SK-MEL-5 (cell line): ENCODE results near the gene WDR27. TPM values are rescaled to one million over a fixed set of nuclear protein-coding genes. Genes with fewer than 3 reads are reported as not detected.

Experiments
- DNase-seq: peaks from one replicate; pipeline ENCODE4 v3.0.0-alpha.2; 2016; ENCODE audit warnings: low read depth, low spot score
- in situ Hi-C: cut with HindIII; loops from 2 replicates; pipeline ENCODE4 v1.10.0; 2016; ENCODE audit warnings: low sequenced_read_pairs, high pct_unique_total_duplicates, low pct_unique_long_range_greater_than_20kb
- total RNA-seq: library from RNA; depleted of rRNA; stranded (reverse); fragments of >200 nt; shearing (Covaris generic); gene quantifications from 2 replicates; pipeline ENCODE4 v1.2.3, GENCODE V29; 2014; rRNA removed

Gene WDR27
- total RNA-seq, 1 experiment from 2014 or later, result 10.2 TPM

DNA sequence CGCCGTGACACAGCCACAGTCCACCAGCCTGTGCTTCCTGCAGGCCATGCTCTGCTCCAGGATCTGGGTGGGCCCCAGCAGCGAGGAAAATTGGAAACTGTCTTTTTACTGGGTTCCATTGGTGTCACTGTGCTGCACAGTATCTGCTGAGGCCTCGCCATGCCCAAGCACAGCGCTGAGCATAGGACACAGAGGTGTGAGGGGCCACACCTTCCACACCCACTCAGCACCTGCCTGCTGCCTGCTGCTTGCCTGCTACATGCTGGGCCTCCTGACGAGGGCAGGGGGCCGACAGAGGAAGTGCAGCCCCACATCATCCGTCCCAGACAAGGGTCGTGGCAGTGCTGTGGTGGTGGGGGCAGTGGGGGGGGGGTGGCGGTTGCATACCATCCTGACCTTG is 275.2 kb downstream of the WDR27 start:
- no peak for DNase-seq
- in situ Hi-C loops, result no loop called here

DNA sequence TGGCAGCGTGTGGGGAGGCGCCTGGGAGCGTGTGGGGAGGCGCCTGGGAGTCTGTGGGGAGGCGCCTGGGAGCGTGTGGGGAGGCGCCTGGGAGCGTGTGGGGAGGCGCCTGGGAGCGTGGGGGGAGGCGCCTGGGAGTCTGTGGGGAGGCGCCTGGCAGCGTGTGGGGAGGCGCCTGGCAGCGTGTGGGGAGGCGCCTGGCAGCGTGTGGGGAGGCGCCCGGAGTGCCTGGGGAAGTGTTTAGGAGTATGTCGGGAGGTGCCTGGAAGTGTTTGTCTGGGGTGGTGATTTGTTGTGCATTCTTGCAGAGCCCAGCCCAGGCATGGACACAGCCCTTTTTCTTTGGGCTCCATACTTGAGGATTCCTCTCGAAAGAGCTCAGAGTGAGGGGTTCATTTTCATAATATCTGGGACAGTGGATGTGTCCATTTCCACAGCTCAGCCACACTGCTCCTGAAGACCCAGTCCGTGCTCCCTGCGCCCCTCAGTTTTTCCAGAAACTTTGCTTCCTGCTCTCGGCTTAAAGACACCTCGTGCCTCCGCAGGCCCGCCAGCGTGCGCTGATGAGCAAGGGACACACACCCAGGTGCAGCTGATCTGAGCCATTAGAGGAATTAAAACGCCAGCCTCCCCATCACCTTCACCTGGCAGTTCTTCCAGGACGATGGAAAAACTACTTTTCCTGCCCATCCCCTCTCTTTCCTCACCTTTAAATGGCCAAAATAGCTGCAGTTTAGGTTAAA is 276.0 kb downstream of the WDR27 start:
- no peak for DNase-seq
- in situ Hi-C loops, result no loop called here

DNA sequence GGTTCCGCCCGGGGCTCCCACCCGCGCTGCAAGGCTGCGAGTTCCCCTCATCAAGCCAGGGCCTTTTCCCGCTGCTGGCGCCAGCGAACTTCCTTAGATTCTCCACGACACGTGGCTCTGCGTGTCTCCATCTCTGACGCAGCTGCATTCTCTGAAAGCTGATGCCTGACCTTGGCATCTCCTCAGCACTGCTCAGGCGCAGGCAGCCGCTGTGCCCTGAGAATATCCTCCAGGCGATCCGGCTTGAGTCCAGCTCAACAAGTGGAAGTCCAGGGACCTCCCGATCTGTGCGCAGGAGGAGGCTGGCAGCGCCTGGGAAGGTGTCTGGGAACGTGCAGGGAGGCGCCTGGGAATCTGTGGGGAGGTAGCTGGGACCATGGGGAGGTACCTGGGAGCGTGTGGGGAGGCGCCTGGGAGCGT is 277.0 kb downstream of the WDR27 start:
- no peak for DNase-seq

DNA sequence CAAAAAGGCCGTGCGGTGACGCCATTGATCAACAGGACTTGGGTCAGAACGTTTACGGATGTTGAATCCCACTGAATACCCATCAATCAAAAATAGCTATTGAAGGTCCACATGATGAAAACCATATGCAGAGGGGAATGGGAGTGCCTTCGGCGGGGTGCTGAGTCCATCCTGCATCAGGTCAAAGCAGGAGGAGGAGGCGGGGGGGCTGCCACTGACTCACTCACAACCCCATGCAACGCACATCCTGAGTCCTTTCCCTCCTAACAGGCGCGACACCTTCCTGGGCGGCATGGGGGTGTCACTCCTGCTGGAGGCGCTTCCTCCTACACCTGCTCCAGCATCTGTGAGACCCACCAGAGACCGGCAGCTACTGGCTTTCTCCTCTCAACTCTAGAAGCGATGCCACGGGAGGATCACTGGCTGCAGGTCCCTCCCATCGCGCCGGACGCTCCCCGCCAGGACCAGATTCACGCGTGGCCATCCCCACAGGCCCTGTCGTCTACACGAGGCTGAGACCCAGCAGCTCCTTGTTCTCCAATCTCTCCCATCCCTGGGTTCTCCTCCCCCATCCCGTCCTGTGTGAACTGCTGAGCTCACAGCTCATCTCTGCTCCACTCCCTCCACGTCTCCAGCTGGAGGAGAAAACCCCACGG is 277.6 kb downstream of the WDR27 start:
- in situ Hi-C loops, result no loop called here
- DNase-seq, result no peak

More for the DNA sequence above, 277.0 kb downstream of the WDR27 start:
- in situ Hi-C loops, result no loop called here

DNA sequence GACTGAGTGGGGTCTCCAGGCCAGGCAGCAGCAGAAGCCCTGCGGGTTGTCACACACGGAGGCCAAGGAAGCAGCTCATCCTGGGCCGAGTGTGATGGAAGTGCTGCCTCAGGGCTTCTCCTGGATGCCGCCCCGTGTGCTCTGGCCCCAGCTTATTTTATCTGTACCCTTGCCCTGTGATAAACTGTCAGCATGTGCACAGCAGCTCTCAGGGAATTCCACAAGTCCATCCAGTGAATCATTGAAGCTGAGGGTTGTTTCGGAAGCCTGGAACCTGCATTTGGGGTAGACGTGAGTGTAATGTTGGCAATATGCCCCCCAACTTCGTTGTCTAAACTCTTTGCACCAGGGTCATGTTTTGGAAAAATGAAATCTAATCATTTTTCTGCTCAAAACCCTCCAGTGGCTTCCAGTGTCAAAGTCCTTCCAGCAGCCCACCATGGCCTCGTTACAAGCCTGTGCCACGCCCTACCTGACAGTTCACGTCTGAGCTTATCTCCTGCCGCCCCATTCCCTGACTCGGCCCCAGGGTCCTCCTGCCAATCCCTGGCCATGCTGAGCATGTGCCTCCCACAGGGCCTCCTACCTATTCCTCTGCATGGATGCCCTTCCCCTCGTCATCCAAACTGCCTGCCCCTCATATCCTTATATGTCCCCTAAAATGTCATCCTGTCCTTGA is 280.1 kb downstream of the WDR27 start:
- in situ Hi-C loops, result no loop called here
- DNase-seq, result no peak

DNA sequence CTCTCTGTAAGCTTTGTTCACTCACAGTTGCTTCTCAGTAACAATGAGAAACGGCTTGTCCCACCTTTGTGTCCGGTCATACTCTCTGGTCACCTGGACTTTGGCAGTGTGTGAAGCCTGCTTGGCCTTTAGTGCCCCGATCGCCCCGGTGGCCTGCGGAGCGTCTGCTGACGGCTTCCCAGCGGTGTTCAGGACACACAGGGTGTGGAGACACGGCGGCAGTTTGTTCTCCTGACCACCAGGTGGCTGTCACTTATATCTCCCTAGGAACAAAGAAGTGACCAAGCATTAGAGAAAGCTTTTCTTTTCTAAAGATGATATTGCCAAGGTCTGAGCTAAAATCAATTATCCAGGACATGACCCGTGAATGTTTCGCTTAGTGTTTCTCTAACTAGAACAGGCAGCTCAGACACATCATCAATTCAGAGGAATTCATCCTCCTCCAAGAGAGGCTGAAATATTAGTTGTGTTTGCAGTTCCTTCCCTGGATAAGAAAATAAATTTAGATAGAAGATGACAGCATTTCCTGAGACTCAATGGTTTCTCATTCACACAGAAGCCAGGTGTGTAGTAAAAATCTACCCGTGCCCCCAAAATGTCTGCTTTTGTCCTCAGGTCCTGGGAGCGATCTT is 280.8 kb downstream of the WDR27 start:
- in situ Hi-C loops, result no loop called here
- DNase-seq, result peak; percentile 26

- in situ Hi-C loops, result no loop called here
- no peak for DNase-seq
Measured at GRCh38 chr6:169417101-169417500, 284.7 kb downstream of the WDR27 start.

DNA sequence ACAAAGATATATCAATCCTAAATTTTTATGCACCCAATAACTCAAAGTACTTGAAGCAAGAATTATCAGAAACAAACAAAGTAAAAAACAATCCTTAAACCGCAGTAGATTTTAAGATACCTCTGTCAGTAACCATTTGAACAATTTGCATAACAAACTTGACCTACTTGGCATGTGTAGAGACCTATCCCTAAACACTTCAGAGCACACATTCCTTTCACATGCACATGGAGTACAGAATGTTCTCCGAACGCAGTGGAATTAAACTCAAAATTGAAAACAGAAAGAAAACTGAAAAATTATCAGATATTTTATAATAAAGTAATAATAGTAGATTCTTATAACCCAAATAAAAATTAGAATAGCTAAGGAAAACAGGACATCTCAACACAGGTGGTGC is 285.6 kb downstream of the WDR27 start:
- in situ Hi-C loops, result no loop called here
- no peak for DNase-seq

DNA sequence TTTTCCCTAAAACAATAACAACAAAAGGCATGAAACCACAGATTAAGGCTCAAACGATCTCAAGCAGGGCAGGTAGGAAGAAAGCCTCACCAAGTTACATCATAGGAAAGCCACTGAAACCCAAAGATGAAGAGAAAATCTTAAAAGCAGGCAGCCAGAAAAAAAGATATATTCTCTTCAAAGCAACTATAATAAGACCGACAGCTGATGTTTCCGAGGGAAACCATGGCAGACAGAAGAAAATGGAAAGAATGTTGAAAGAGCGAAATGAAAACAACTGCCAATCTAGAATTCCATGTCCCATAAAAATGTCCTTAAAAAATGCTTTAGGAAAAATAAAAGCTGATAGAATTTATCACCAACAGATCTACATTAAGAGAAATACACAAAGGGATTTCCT is 286.6 kb downstream of the WDR27 start:
- peak; percentile 7 for DNase-seq
- in situ Hi-C loops, result no loop called here

DNA sequence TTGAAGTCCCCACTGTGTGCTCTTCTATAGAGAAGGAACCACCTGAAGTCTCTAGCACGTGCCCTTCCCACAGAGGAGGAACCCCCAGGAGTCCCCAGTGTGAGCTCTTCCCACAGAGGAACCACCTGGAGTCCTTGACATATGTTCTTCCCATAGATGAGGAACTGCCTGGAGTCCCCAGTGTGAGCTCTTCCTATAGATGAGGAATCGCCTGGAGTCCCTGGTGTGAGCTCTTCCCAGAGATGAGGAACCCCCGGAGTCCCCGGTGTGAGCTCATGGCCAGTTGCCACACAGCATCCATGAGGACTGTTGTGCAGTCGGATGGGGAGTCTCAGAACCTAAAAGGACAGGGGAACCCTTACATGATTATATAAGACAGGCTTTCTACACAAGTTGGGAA is 290.1 kb downstream of the WDR27 start:
- DNase-seq, result no peak
- in situ Hi-C loops, result no loop called here

DNA sequence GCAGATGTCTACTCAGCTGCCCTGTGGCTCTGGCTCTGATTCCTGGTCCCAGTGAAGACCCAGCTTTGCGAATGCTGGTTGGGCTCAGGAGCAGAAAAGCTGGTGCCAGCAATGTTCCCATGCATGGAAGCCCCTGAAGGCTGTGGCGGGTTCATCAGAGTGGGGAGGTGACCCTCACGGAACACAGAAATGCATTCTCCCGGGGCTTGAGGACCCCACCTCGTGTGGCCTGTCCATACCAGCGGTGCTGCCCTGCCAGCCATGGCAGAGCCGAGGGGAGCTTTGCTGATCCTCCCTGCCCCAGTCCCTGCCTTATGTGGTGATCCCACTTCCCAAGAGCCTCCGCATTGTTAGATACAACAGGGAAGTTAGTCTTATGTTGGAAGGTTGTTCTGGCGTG is 290.5 kb downstream of the WDR27 start:
- no peak for DNase-seq
- in situ Hi-C loops, result no loop called here

GRCh38 chr6:169409742-169410312 is 292.0 kb downstream of the WDR27 start:
- DNase-seq, result no peak
- in situ Hi-C loops, result no loop called here

DNA sequence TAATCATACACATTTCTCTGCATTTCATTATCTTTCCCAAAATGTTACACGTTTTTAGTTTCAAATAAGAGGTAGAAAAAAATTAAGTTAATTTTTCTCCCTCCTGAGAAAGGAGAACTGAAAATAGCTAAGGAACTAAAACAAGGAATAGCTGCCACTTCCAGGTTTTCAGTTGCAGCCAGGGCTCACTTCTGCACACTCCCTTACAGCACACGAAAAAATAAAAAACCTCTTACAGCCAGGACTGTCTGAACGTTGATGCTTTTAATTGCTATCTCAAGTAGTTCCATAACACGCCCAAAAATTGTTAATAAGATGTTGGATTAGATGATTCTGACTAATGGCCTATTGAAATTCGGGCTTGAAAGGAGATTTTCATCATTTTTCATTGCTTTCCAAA is 294.5 kb downstream of the WDR27 start:
- in situ Hi-C loops, result no loop called here
- DNase-seq, result no peak

Other genes starting within 250 kb of the WDR27 start
- gene C6orf120, start 97 bp upstream of the WDR27 start, total RNA-seq, result 48.8 and 51.8 TPM in 2 replicates
- 15.2 and 15.4 TPM in 2 replicates for gene PHF10, start 22.5 kb upstream of the WDR27 start, total RNA-seq
- 0.61 and 1.4 TPM in 2 replicates for gene DYNLT2, start 49.5 kb upstream of the WDR27 start, total RNA-seq
- gene ERMARD, start 49.6 kb upstream of the WDR27 start, total RNA-seq, result 16.2 and 18.1 TPM in 2 replicates